ENCODE measurements around the gene KCNMA1. TPM values are rescaled to one million over a fixed set of nuclear protein-coding genes. Genes with fewer than 3 reads are reported as not detected.
"Not testable (repeated sequence)": the region's sequence is repeated elsewhere in the genome, so short reads cannot be mapped to it uniquely, and the experiment has no call there.

The KCNMA1 gene
- not detected for polyA plus RNA-seq (ENCODE audit: low read depth in 6 of 6)

DNA sequence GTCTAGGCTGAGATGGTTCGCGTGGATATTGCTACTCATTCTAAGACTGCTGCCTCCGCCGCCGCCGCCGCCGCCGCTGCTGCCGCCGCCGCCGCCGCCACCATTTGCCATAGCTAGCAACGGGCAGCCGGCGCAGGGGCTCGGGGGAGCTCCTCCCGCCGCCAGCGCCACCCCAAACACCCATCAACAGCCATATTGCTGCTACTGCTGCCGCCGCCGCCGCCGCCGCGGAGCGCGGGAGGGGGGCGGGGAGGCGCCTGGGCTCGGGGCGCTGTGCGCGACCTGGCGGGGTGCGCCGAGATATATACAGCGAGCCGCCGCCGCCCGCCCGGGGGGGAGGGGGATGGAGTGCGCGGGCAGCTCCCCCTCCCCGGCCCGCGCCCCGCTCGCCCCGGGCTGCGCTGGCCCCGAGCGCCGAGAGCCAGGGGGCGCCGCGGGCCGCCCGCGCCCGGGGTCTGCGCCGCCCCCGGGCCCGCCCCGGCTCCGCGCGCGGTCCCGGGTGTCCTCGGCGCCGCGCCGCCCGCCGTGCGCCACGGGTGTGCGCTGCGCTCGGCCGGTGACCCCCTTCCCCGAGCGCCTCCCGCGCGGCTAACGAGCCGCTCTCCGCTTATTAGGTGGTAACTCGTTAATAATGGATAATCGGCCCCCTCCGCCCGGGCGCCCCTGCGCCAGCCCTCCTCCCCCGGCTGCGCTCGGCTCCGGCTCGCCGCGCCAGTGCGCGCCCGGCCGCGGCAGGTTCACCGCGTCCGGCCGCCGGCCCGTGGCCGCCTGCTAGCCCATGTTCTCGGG, at the start of gene KCNMA1:
KCNMA1 (minus strand) TSS at position 277 of the 789 bp plus-strand sequence.
- Mint-ChIP-seq H3K27me3 (peaks cover 62 to 88% (median 82%) of the 10 kb centered on the region in 3 donors), H3K36me3 (peaks cover 0 to 7% of the 10 kb centered on the region in 2 donors), H3K27ac (peak within 1 kb of the TSS in 2 of 6 donors; percentile 32 to 51), H3K9me3 (no peaks in the 10 kb centered on the region), H3K4me3 (peak within 1 kb of the TSS; percentile 77 to 91 (median 84)), H3K4me1 (peaks cover 16 to 20% (median 18%) of the 10 kb centered on the region in 3 donors)
- peak; percentile 57 to 58 for ATAC-seq (ENCODE audit: low read depth in 2 of 2)
- no peak for DNase-seq

DNA sequence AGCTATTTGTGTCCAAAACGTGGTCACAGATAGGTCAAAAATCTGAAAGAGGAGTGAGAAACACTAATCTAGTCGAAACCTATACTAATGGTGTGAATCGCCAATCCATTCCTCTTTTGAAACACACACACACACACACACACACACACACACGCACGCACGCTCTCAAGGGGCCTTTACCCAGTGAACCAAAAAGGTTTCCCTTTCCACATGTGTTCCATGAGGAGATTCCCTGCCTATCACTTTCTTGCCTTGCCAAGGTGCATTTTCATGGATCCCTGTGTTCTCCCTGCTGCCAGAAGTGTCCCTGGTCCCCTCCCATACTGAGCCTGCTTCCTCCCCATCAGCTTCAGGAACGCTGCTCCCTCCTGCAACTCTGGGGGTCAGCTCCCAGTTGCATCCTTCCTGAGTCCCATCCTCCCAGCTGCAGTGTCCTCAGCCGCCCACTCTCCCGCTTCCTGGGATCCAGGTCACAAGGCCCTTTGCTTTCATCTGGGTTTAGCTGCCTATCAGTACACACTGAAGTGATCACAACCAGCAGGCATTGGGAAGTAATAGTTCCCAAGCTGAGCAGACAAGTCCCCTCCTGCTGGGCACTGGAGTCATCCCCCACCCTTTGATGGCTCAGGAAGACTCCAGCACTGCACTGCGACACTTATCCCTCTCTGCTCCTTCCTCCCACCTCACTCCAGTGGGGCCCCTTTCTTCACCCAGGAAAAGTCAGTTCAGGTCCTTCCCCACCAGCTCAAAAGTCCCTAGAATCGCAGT, 49.2 kb upstream of the KCNMA1 start:
- Mint-ChIP-seq H3K4me1 (no peaks in the 10 kb centered on the region), H3K36me3 (no peaks in the 10 kb centered on the region), H3K4me3 (no peak overlapping the region), H3K9me3 (peaks cover 0 to 2% (median 0%) of the 10 kb centered on the region in 7 donors), H3K27ac (peak overlapping the region in 2 of 6 donors; percentile 59 to 85), H3K27me3 (peaks cover 46 to 49% (median 46%) of the 10 kb centered on the region in 3 donors)
- ATAC-seq (ENCODE audit: low read depth in 2 of 2), result no peak
- DNase-seq, result no peak

DNA sequence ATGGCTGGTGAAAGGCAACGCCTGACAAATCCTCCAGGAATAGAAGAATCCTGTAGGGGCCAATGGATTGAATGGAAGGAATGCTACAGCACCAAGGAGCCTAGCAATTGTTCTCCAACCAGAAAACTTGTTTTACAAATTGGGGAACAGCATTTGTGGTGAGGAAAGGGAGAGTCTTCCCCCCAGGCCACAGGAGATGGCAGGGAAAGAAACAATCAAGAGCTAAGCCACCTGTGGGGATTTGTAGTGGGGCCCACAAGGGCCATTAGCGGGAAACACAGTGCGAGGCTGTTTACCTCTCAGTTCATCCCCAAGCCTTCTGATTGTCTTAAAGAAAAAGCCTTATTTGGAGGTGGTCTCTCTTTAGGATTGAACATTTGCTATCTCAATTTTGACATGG, 48.5 kb upstream of the KCNMA1 start:
- Mint-ChIP-seq H3K36me3 (no peaks in the 10 kb centered on the region), H3K27me3 (peaks cover 43 to 46% (median 43%) of the 10 kb centered on the region in 3 donors), H3K27ac (no peak overlapping the region), H3K4me3 (no peak overlapping the region), H3K9me3 (peaks cover 0 to 2% (median 0%) of the 10 kb centered on the region in 7 donors), H3K4me1 (no peaks in the 10 kb centered on the region)
- ATAC-seq (ENCODE audit: low read depth in 2 of 2) (no peak), DNase-seq (no peak)

- ATAC-seq (ENCODE audit: low read depth in 2 of 2) (no peak), DNase-seq (no peak)
- H3K27ac Mint-ChIP-seq, result no peak overlapping the region
- H3K4me3 Mint-ChIP-seq, result no peak overlapping the region
- no peaks in the 10 kb centered on the region for H3K4me1 Mint-ChIP-seq
- peaks cover 42 to 46% (median 43%) of the 10 kb centered on the region in 3 donors for H3K27me3 Mint-ChIP-seq
- peaks cover 0 to 2% (median 0%) of the 10 kb centered on the region in 7 donors for H3K9me3 Mint-ChIP-seq
- H3K36me3 Mint-ChIP-seq, result no peaks in the 10 kb centered on the region
These were observed 47.8 kb upstream of the KCNMA1 start for GRCh38 chr10:77685432-77685831.

DNA sequence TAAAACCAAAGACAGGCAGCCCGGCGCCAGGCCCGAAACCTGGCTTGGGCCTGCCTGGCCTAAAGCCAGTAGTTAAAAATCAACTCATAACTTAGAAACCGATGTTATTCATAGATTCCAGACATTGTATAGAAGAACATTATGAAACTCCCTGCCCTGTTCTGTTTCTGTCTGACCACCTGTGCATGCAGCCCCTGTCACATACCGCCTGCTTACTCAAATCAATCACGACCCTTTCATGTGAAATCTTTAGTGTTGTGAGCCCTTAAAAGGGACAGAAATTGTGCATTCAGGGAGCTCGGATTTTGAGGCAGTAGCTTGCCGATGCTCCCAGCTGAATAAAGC, 45.5 kb upstream of the KCNMA1 start:
- peaks cover 23 to 43% (median 37%) of the 10 kb centered on the region in 3 donors for H3K27me3 Mint-ChIP-seq

GRCh38 chr10:77682393-77683087, 44.9 kb upstream of the KCNMA1 start:
- H3K27me3 Mint-ChIP-seq, result peaks cover 24 to 43% (median 37%) of the 10 kb centered on the region in 3 donors
- no peaks in the 10 kb centered on the region for H3K9me3 Mint-ChIP-seq
- no peaks in the 10 kb centered on the region for H3K4me1 Mint-ChIP-seq
- no peaks in the 10 kb centered on the region for H3K36me3 Mint-ChIP-seq
- H3K27ac Mint-ChIP-seq, result no peak overlapping the region
- H3K4me3 Mint-ChIP-seq, result no peak overlapping the region
- no peak for DNase-seq
- no peak for ATAC-seq (ENCODE audit: low read depth in 2 of 2)

More for the DNA sequence above, 45.5 kb upstream of the KCNMA1 start:
- not testable (repeated sequence) for H3K36me3 Mint-ChIP-seq; H3K4me1 Mint-ChIP-seq; H3K27ac Mint-ChIP-seq; DNase-seq; ATAC-seq (ENCODE audit: low read depth in 2 of 2); H3K4me3 Mint-ChIP-seq; H3K9me3 Mint-ChIP-seq

- Mint-ChIP-seq H3K27ac (no peak overlapping the region), H3K9me3 (no peaks in the 10 kb centered on the region)
These were observed 44.2 kb upstream of the KCNMA1 start for GRCh38 chr10:77681839-77682238.

GRCh38 chr10:77680811-77681210, 43.2 kb upstream of the KCNMA1 start:
- Mint-ChIP-seq H3K4me3 (no peak overlapping the region), H3K27ac (no peak overlapping the region), H3K27me3 (peaks cover 14 to 34% (median 27%) of the 10 kb centered on the region in 3 donors), H3K4me1 (no peaks in the 10 kb centered on the region), H3K36me3 (no peaks in the 10 kb centered on the region), H3K9me3 (no peaks in the 10 kb centered on the region)
- DNase-seq, result no peak
- no peak for ATAC-seq (ENCODE audit: low read depth in 2 of 2)

More at GRCh38 chr10:77681839-77682238, 44.2 kb upstream of the KCNMA1 start:
- no peak for ATAC-seq (ENCODE audit: low read depth in 2 of 2)
- Mint-ChIP-seq H3K36me3 (no peaks in the 10 kb centered on the region), H3K4me3 (no peak overlapping the region), H3K4me1 (no peaks in the 10 kb centered on the region), H3K27me3 (peaks cover 19 to 36% (median 30%) of the 10 kb centered on the region in 3 donors)
- DNase-seq, result no peak

GRCh38 chr10:77680065-77680464, 42.5 kb upstream of the KCNMA1 start:
- Mint-ChIP-seq H3K36me3 (no peaks in the 10 kb centered on the region), H3K4me3 (no peak overlapping the region)
- ATAC-seq (ENCODE audit: low read depth in 2 of 2), result no peak

GRCh38 chr10:77679217-77679616, 41.6 kb upstream of the KCNMA1 start:
- Mint-ChIP-seq H3K27ac (no peak overlapping the region), H3K27me3 (peaks cover 11 to 34% (median 27%) of the 10 kb centered on the region in 3 donors)
- no peak for ATAC-seq (ENCODE audit: low read depth in 2 of 2)

More at GRCh38 chr10:77680065-77680464, 42.5 kb upstream of the KCNMA1 start:
- peaks cover 14 to 34% (median 27%) of the 10 kb centered on the region in 3 donors for H3K27me3 Mint-ChIP-seq
- no peak for DNase-seq
- H3K4me1 Mint-ChIP-seq, result no peaks in the 10 kb centered on the region
- H3K9me3 Mint-ChIP-seq, result no peaks in the 10 kb centered on the region
- no peak overlapping the region for H3K27ac Mint-ChIP-seq

GRCh38 chr10:77678146-77678545, 40.5 kb upstream of the KCNMA1 start:
- no peak overlapping the region for H3K4me3 Mint-ChIP-seq
- H3K9me3 Mint-ChIP-seq, result no peaks in the 10 kb centered on the region
- peaks cover 11 to 36% (median 31%) of the 10 kb centered on the region in 3 donors for H3K27me3 Mint-ChIP-seq

More at GRCh38 chr10:77679217-77679616, 41.6 kb upstream of the KCNMA1 start:
- H3K9me3 Mint-ChIP-seq, result no peaks in the 10 kb centered on the region
- DNase-seq, result no peak
- H3K36me3 Mint-ChIP-seq, result no peaks in the 10 kb centered on the region
- no peaks in the 10 kb centered on the region for H3K4me1 Mint-ChIP-seq
- no peak overlapping the region for H3K4me3 Mint-ChIP-seq

DNA sequence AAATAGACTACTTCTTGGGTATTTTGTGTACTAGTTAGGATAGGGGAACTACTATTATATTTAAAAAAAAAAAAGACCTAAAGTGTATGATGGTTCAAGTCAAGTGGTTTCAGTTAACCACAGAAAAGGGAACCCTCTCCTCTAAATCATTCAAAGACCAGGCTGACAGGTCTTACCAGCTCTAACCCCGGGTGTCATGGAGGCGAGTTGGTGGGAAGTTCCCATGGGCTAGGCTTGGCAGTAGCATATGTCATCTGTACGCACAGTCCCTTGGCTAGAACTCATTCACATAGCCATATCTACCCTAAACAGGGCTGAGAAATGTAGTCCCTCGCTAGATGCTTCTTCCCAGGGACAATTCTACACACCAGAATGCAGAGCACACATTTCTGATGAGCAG, 37.7 kb upstream of the KCNMA1 start:
- H3K4me3 Mint-ChIP-seq, result no peak overlapping the region
- H3K36me3 Mint-ChIP-seq, result no peaks in the 10 kb centered on the region
- ATAC-seq (ENCODE audit: low read depth in 2 of 2), result no peak
- DNase-seq, result no peak
- H3K4me1 Mint-ChIP-seq, result no peaks in the 10 kb centered on the region
- H3K27ac Mint-ChIP-seq, result no peak overlapping the region
- H3K27me3 Mint-ChIP-seq, result peaks cover 19 to 47% (median 37%) of the 10 kb centered on the region in 3 donors
- H3K9me3 Mint-ChIP-seq, result no peaks in the 10 kb centered on the region

More at GRCh38 chr10:77678146-77678545, 40.5 kb upstream of the KCNMA1 start:
- ATAC-seq (ENCODE audit: low read depth in 2 of 2) (no peak), DNase-seq (no peak)
- Mint-ChIP-seq H3K27ac (no peak overlapping the region), H3K36me3 (no peaks in the 10 kb centered on the region), H3K4me1 (no peaks in the 10 kb centered on the region)

GRCh38 chr10:77673515-77674140, 36.0 kb upstream of the KCNMA1 start:
- Mint-ChIP-seq H3K36me3 (no peaks in the 10 kb centered on the region), H3K4me1 (no peaks in the 10 kb centered on the region), H3K9me3 (peaks cover 0 to 4% (median 0%) of the 10 kb centered on the region in 7 donors), H3K27ac (no peak overlapping the region), H3K4me3 (no peak overlapping the region), H3K27me3 (peaks cover 19 to 53% (median 49%) of the 10 kb centered on the region in 3 donors)
- DNase-seq (no peak), ATAC-seq (ENCODE audit: low read depth in 2 of 2) (no peak)
